Keratinocyte (primary cell): ENCODE measurements around the gene BRPF3. TPM values are rescaled to one million over a fixed set of nuclear protein-coding genes. Genes with fewer than 3 reads are reported as not detected.

ENCODE experiments used
- DNase-seq: peaks from one replicate; pipeline ENCODE4 v3.0.0-alpha.2; 2011; ENCODE audit warnings: low read depth, missing footprints, low spot score
- FAIRE-seq: peaks from 2 replicates; lab custom pipeline; 2011; peaks lifted over from hg19 to GRCh38; lab: Jason Lieb, UNC
- H2AFZ ChIP-seq: 2 replicates; pipeline ENCODE4 v1.6.0; 2012; ENCODE audit warnings: low read length, control low read depth, inconsistent platforms; ENCODE audit not compliant: control insufficient read depth
- H3K27ac ChIP-seq: 2 replicates; pipeline ENCODE4 v1.5.1; 2011; ENCODE audit warnings: low read length; ENCODE audit not compliant: control insufficient read depth, insufficient read depth
- H3K27me3 ChIP-seq: 3 replicates; pipeline ENCODE4 v1.6.0; 2011; ENCODE audit warnings: low read length; ENCODE audit not compliant: control insufficient read depth, insufficient read depth; ENCODE audit errors: extremely low read depth
- H3K36me3 ChIP-seq, 2 experiments: 2 replicates in 1 of 2; 3 replicates in 1 of 2; pipeline ENCODE4 v1.5.1; 2011; ENCODE audit warnings: low read length in 2 of 2, mild to moderate bottlenecking in 1 of 2; ENCODE audit not compliant: control insufficient read depth in 2 of 2, insufficient read depth in 2 of 2; ENCODE audit errors: extremely low read depth in 1 of 2
- H3K4me1 ChIP-seq: 3 replicates; pipeline ENCODE4 v1.5.1; 2011; ENCODE audit warnings: low read length; ENCODE audit not compliant: control insufficient read depth, insufficient read depth; ENCODE audit errors: extremely low read depth
- H3K4me2 ChIP-seq: 3 replicates; pipeline ENCODE4 v1.6.0; 2011; ENCODE audit warnings: low read depth, low read length; ENCODE audit not compliant: control insufficient read depth, insufficient read depth; ENCODE audit errors: extremely low read depth
- H3K4me3 ChIP-seq, 3 experiments: fragments of 200-600 bp in 1 of 3; sonication (generic) in 1 of 3; 2 replicates in 2 of 3; 3 replicates in 1 of 3; pipeline ENCODE4 v1.5.1; 2011 to 2016; ENCODE audit warnings: low read length in 3 of 3, mild to moderate bottlenecking in 3 of 3, control low read depth in 2 of 3, inconsistent platforms in 1 of 3, low read depth in 1 of 3, mixed read lengths in 1 of 3, mixed run types in 1 of 3, moderate library complexity in 1 of 3; ENCODE audit not compliant: control insufficient read depth in 2 of 3, insufficient read depth in 2 of 3; ENCODE audit errors: extremely low read depth in 1 of 3
- H3K79me2 ChIP-seq: 2 replicates; pipeline ENCODE4 v1.6.0; 2012; ENCODE audit warnings: low read length; ENCODE audit not compliant: control insufficient read depth, insufficient read depth
- H3K9ac ChIP-seq: 3 replicates; pipeline ENCODE4 v1.6.0; 2011; ENCODE audit warnings: low read length; ENCODE audit not compliant: control insufficient read depth, insufficient read depth; ENCODE audit errors: extremely low read depth
- H3K9me1 ChIP-seq: 3 replicates; pipeline ENCODE4 v1.6.0; 2011; ENCODE audit warnings: low read length; ENCODE audit not compliant: control insufficient read depth, insufficient read depth; ENCODE audit errors: extremely low read depth
- H3K9me3 ChIP-seq: 2 replicates; pipeline ENCODE4 v1.5.1; 2012; ENCODE audit warnings: low read depth, low read length; ENCODE audit not compliant: control insufficient read depth
- H4K20me1 ChIP-seq: 3 replicates; pipeline ENCODE4 v1.6.0; 2011; ENCODE audit warnings: low read length; ENCODE audit not compliant: control insufficient read depth, insufficient read depth; ENCODE audit errors: extremely low read depth
- EZH2 ChIP-seq: IDR thresholded peaks from one replicate; pipeline ENCODE4 v1.6.1; 2012; ENCODE audit warnings: inconsistent platforms, mild to moderate bottlenecking, low read length, moderate library complexity
- dilution Hi-C: fragments of 300-500 bp; cut with MboI; formaldehyde crosslinking; loops from one replicate; pipeline ENCODE4 v1.7.0; 2020; ENCODE audit warnings: low sequenced_read_pairs; ENCODE audit not compliant: extremely low pct_ligation_motif_present
- polyA plus RNA-seq, 5 experiments: library from polyadenylated mRNA; depleted of rRNA in 3 of 5; stranded (reverse) in 3 of 5; stranded (forward) in 1 of 5; unstranded in 1 of 5; fragments of >200 nt; gene quantifications; 1 replicate in 1 of 5; 2 replicates in 3 of 5; 3 replicates in 1 of 5; pipeline versions ENCODE4 v1.2.1 to v1.2.3, GENCODE V29; 2011 to 2012; ENCODE audit warnings: missing spikeins in 2 of 5, low read depth in 1 of 5, low replicate concordance in 1 of 5
- TF ChIP-seq, protein P1 (sequence below), 3 experiments: IDR thresholded peaks in 1 of 3; conservative IDR thresholded peaks in 1 of 3; optimal IDR thresholded peaks in 1 of 3; 2 replicates in 2 of 3; 3 replicates in 1 of 3; pipeline versions ENCODE3 to v1.5.1; 2011; ENCODE audit warnings: low read length in 3 of 3, mild to moderate bottlenecking in 3 of 3, moderate library complexity in 2 of 3, control low read depth in 1 of 3, inconsistent platforms in 1 of 3; ENCODE audit not compliant: insufficient read depth in 2 of 3; ENCODE audit errors: extremely low read depth in 1 of 3

The BRPF3 gene
- polyA plus RNA-seq, 1 donor (not counting 4 experiments of a cell fraction or from before 2014, with no cell fraction given) = 4.8 TPM

DNA sequence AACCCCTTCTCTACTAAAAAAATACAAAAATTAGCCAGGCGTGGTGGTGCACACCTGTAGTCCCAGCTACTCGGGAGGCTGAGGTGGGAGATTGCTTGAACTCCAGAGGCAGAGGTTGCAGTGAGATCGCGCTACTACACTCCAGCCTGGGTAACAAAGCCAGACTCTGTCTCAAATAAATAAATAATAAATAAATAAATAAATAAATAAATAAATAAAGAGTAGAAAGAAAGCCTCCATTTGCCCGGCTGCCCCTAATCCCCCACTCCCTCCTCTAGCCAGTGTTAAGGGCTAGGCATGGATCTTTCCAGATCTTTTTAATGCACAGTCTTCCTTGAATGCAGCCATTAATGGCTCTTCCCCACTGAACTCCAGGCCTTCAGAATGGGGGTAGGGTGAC lies 76.5 kb downstream of the BRPF3 start:
- no peak for TF ChIP-seq EZH2
- TF ChIP-seq, protein P1, sequence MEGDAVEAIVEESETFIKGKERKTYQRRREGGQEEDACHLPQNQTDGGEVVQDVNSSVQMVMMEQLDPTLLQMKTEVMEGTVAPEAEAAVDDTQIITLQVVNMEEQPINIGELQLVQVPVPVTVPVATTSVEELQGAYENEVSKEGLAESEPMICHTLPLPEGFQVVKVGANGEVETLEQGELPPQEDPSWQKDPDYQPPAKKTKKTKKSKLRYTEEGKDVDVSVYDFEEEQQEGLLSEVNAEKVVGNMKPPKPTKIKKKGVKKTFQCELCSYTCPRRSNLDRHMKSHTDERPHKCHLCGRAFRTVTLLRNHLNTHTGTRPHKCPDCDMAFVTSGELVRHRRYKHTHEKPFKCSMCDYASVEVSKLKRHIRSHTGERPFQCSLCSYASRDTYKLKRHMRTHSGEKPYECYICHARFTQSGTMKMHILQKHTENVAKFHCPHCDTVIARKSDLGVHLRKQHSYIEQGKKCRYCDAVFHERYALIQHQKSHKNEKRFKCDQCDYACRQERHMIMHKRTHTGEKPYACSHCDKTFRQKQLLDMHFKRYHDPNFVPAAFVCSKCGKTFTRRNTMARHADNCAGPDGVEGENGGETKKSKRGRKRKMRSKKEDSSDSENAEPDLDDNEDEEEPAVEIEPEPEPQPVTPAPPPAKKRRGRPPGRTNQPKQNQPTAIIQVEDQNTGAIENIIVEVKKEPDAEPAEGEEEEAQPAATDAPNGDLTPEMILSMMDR (optimal IDR thresholded peaks at IDR 0.05 in 1 of 3, IDR thresholded peaks at IDR 0.05 in 1 of 3, conservative IDR thresholded peaks at IDR 0.05 in 1 of 3; ENCODE audit: extremely low read depth in 1 of 3, insufficient read depth in 2 of 3, low read length in 3 of 3) = no peak
- Histone ChIP-seq H3K4me3 (no peak overlapping the region), H3K9me1 (no peaks in the 10 kb centered on the region), H3K36me3 (no peaks in the 10 kb centered on the region), H3K27me3 (peaks cover 13% of the 10 kb centered on the region), H2AFZ (no peak overlapping the region), H3K4me2 (no peak overlapping the region), H3K9me3 (no peaks in the 10 kb centered on the region), H4K20me1 (no peaks in the 10 kb centered on the region), H3K79me2 (no peaks in the 10 kb centered on the region), H3K27ac (no peak overlapping the region), H3K9ac (no peak overlapping the region), H3K4me1 (peaks cover 28% of the 10 kb centered on the region)
- dilution Hi-C loops = no loop called here
- DNase-seq (no peak), FAIRE-seq (no peak)

DNA sequence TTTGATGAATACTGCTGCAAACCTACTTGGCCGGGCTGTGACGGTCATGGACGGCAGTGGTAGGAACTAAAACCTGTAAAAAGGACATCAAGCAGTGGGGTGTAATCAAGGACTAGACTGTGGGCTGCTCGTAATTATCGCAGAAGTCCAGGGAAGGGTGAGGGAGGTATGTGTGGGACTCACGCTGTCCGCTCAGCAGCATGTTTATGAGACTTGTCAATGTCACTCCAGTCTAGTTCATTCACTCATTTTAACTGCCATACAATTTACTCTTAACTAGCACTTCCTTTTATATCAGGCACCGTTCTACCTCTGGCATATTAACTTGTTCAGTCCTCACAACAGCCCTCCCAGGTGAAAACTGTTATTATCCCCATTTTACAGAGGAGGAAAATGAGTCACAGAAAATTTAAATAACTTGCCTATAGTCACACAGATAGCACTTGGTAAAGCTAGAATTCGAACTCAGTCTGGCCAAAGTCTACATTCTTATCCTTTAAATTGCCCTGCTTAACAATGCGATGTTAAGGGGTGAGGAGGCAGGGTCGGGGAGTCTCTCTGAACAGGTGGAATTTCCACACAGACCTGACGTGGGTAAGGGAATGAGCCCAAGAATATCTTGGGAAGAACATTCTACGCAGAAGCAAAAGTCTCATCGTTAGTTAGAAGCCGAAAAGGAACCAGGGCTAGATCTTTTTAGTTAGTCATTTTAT lies 77.4 kb downstream of the BRPF3 start:
- FAIRE-seq (no peak), DNase-seq (no peak)
- dilution Hi-C loops = no loop called here
- H3K9ac ChIP-seq = no peak overlapping the region
- TF ChIP-seq EZH2 = no peak
- TF ChIP-seq, protein P1 (optimal IDR thresholded peaks at IDR 0.05 in 1 of 3, IDR thresholded peaks at IDR 0.05 in 1 of 3, conservative IDR thresholded peaks at IDR 0.05 in 1 of 3; ENCODE audit: extremely low read depth in 1 of 3, insufficient read depth in 2 of 3, low read length in 3 of 3) = no peak
- no peaks in the 10 kb centered on the region for H3K9me3 ChIP-seq
- peaks cover 19% of the 10 kb centered on the region for H3K4me1 ChIP-seq
- no peak overlapping the region for H3K4me3 ChIP-seq
- H4K20me1 ChIP-seq = no peaks in the 10 kb centered on the region
- H3K27me3 ChIP-seq = peaks cover 13% of the 10 kb centered on the region
- no peaks in the 10 kb centered on the region for H3K9me1 ChIP-seq
- no peak overlapping the region for H3K27ac ChIP-seq
- no peaks in the 10 kb centered on the region for H3K79me2 ChIP-seq
- no peak overlapping the region for H3K4me2 ChIP-seq
- H3K36me3 ChIP-seq = no peaks in the 10 kb centered on the region
- H2AFZ ChIP-seq = no peak overlapping the region
